Measurements from ENCODE around the gene PIP5KL1. TPM values are rescaled to one million over a fixed set of nuclear protein-coding genes. Genes with fewer than 3 reads are reported as not detected.

Gene PIP5KL1
- total and polyA plus RNA-seq, 4 donors, result 2.0 to 9.0 (median 4.9) TPM

DNA sequence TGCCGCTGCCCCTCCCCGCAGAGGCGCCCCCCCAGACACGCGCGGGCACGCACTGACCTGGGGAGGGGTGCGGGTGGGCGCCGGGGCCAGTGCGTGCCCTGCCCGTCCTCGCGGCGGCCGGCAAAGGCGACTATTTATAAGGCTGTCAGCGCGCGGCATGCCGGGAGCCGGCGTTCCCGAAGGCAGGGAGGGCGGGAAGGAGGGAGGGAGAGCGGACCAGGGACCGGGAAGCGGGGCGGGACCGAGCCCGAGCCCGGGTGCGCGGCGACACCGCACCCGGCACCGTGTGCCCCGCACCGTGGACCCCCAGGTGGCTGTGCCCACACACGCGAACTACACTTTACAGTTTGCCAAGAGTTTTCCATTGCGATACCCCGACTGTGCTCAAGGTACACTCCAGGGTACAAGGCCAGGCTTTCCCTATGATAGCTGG lies 53.0 kb downstream of the PIP5KL1 start, which contains the start of gene AK1:
TSS of gene AK1 (minus strand) at position 110 of the 433 bp plus-strand sequence. CDS start 3,058 bp downstream, outside the sequence.
- Histone ChIP-seq H3K4me1 (ENCODE audit: control insufficient read depth in 5 of 5, insufficient read depth in 5 of 5, low read length in 5 of 5) (peaks cover 0 to 44% (median 20%) of the 10 kb centered on the region in 5 donors), H3K9me3 (ENCODE audit: control insufficient read depth in 4 of 4, insufficient read depth in 3 of 4, low read length in 3 of 4) (no peaks in the 10 kb centered on the region), H3K9ac (ENCODE audit: insufficient read depth in 1 of 2, low read length in 2 of 2) (peak within 1 kb of the TSS; percentile 25 to 45), H3K4me3 (peak within 1 kb of the TSS; percentile 45), H3K36me3 (ENCODE audit: control insufficient read depth in 4 of 4, insufficient read depth in 4 of 4, low read length in 4 of 4) (peaks cover 0 to 6% (median 0%) of the 10 kb centered on the region in 4 donors), H3K27me3 (ENCODE audit: control insufficient read depth in 3 of 3, insufficient read depth in 3 of 3, low read length in 2 of 3) (no peaks in the 10 kb centered on the region), H3K27ac (ENCODE audit: low read depth in 1 of 2, low read length in 1 of 2) (peak within 1 kb of the TSS; percentile 86 to 92)
- 2 to 3% methylated on average over 37 to 44 of the region's 44 CpGs for WGBS, 2 donors
- TF ChIP-seq, protein P1, sequence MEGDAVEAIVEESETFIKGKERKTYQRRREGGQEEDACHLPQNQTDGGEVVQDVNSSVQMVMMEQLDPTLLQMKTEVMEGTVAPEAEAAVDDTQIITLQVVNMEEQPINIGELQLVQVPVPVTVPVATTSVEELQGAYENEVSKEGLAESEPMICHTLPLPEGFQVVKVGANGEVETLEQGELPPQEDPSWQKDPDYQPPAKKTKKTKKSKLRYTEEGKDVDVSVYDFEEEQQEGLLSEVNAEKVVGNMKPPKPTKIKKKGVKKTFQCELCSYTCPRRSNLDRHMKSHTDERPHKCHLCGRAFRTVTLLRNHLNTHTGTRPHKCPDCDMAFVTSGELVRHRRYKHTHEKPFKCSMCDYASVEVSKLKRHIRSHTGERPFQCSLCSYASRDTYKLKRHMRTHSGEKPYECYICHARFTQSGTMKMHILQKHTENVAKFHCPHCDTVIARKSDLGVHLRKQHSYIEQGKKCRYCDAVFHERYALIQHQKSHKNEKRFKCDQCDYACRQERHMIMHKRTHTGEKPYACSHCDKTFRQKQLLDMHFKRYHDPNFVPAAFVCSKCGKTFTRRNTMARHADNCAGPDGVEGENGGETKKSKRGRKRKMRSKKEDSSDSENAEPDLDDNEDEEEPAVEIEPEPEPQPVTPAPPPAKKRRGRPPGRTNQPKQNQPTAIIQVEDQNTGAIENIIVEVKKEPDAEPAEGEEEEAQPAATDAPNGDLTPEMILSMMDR (IDR thresholded peaks at IDR 0.05; ENCODE audit: control extremely low read depth, extremely low read depth), result no peak
- ATAC-seq (ENCODE audit: insufficient read depth, low FRiP score) (peak; percentile 62), DNase-seq (peak; percentile 66 to 80 (median 76))

DNA sequence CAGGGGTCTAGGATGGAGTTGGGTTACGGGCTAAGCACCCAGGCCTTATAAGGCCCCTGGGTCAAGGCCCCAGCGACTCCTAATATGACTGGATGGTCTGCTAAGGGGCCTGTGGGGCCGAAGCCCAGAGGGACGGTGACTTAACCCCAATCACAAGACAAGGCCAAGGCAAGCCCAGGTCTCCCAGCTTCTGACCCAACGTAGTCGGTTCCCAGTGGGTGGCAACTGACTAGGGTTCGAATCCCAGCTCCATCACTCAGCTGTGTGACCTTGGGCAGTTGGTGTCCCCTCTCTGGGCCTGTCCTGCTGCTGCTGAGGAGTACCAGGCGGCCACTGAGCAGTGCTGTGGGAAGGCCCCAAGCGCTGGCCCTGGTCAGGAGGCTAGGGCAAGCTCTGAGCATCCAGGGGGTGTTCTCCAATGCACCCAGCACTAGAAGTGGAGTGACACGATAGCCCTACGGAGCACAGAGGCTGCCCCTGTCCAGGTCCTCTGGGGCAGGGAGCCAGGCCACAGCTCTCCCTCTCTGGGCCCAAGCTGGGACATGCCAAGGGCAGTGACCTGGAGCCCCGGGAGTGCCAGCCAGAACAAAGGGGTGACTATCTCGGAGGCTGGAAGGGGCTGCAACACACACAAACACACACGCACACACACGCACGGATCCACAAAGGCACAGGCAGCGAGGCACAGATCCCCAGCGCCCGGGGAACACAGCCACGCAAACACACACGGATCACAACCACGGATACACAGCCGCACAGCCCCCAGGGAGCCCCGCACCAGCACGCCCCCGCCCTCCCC lies 53.6 kb downstream of the PIP5KL1 start:
- H3K27me3 ChIP-seq (ENCODE audit: control insufficient read depth in 3 of 3, insufficient read depth in 3 of 3, low read length in 2 of 3), result no peaks in the 10 kb centered on the region
- TF ChIP-seq, protein P1 (IDR thresholded peaks at IDR 0.05; ENCODE audit: control extremely low read depth, extremely low read depth), result no peak
- ATAC-seq (ENCODE audit: insufficient read depth, low FRiP score), result peak; percentile 12

DNA sequence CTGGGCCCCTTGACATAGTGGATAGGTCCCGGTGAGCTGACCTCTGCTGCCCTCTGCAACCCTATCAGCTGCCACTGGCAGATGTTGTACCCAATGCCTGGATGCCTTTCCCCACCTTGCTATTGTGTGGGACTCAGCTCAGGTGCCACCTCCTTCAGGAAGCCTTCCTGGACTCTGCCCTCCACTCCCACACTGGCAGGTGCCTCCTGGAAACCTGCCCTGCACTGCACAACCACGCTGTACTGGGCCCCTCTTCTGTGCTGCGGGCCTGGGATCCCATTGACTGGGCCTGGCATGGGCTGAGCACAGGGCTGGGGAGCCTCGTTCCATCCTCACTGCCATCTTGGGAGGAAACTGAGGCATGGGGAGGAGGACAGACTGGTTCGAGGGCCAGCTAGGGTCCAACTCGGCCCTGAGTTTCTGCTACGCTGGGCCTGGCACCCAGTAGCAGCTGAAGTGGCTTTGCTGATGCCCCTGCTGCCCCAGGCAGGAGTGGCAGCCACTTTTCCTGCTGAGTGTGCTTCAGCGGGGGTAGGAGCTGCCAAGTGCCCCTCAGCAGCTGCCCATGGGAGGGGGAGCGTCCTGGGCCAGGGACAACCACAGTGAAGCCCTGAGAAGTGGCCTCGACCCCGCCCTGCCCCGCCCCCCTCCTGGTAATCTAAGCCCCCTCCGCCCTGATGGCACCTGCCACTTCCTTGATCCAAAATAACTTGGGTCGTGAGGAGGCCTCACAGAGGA lies 54.4 kb downstream of the PIP5KL1 start:
- Histone ChIP-seq H3K4me1 (ENCODE audit: control insufficient read depth in 5 of 5, insufficient read depth in 5 of 5, low read length in 5 of 5) (peaks cover 0 to 44% (median 20%) of the 10 kb centered on the region in 5 donors), H3K36me3 (ENCODE audit: control insufficient read depth in 4 of 4, insufficient read depth in 4 of 4, low read length in 4 of 4) (peaks cover 0 to 15% (median 4%) of the 10 kb centered on the region in 4 donors), H3K9ac (ENCODE audit: insufficient read depth in 1 of 2, low read length in 2 of 2) (peak overlapping the region in 1 of 2 donors; percentile 47), H3K27me3 (ENCODE audit: control insufficient read depth in 3 of 3, insufficient read depth in 3 of 3, low read length in 2 of 3) (no peaks in the 10 kb centered on the region), H3K9me3 (ENCODE audit: control insufficient read depth in 4 of 4, insufficient read depth in 3 of 4, low read length in 3 of 4) (no peaks in the 10 kb centered on the region), H3K4me3 (no peak overlapping the region), H3K27ac (ENCODE audit: low read depth in 1 of 2, low read length in 1 of 2) (peak overlapping the region; percentile 86 to 92)
- WGBS, 2 donors, result 67 to 84% methylated on average over 14 of the region's 14 CpGs
- TF ChIP-seq, protein P1 (IDR thresholded peaks at IDR 0.05; ENCODE audit: control extremely low read depth, extremely low read depth), result no peak
- DNase-seq (no peak), ATAC-seq (ENCODE audit: insufficient read depth, low FRiP score) (peak; percentile 8)

More for the DNA sequence above, 53.6 kb downstream of the PIP5KL1 start:
- peak overlapping the region; percentile 86 to 92 for H3K27ac ChIP-seq (ENCODE audit: low read depth in 1 of 2, low read length in 1 of 2)
- no peak overlapping the region for H3K9ac ChIP-seq (ENCODE audit: insufficient read depth in 1 of 2, low read length in 2 of 2)
- peaks cover 0 to 12% (median 2%) of the 10 kb centered on the region in 4 donors for H3K36me3 ChIP-seq (ENCODE audit: control insufficient read depth in 4 of 4, insufficient read depth in 4 of 4, low read length in 4 of 4)
- peaks cover 0 to 44% (median 20%) of the 10 kb centered on the region in 5 donors for H3K4me1 ChIP-seq (ENCODE audit: control insufficient read depth in 5 of 5, insufficient read depth in 5 of 5, low read length in 5 of 5)
- H3K9me3 ChIP-seq (ENCODE audit: control insufficient read depth in 4 of 4, insufficient read depth in 3 of 4, low read length in 3 of 4), result no peaks in the 10 kb centered on the region
- WGBS, 2 donors, result 27 to 48% methylated on average over 21 to 26 of the region's 26 CpGs
- DNase-seq, result no peak
- peak overlapping the region; percentile 45 for H3K4me3 ChIP-seq
